HG03457 (cell line): ENCODE data around the gene SRD5A3.

ENCODE experiments used
- ATAC-seq: cut with Tn5 transposase; IDR thresholded peaks from one replicate; pipeline ENCODE4 v1.9.1; 2021; ENCODE audit warnings: moderate number of reproducible peaks; ENCODE audit not compliant: unreplicated experiment

The SRD5A3 gene

GRCh38 chr4:55372259-55372658 lies 26.2 kb downstream of the SRD5A3 start:
- ATAC-seq: no peak

GRCh38 chr4:55373461-55373860 lies 27.4 kb downstream of the SRD5A3 start:
- ATAC-seq: no peak

- no peak for ATAC-seq
Observed at GRCh38 chr4:55376698-55377097, 30.7 kb downstream of the SRD5A3 start.

- ATAC-seq: no peak
Observed at GRCh38 chr4:55378617-55379467, 32.8 kb downstream of the SRD5A3 start.

GRCh38 chr4:55380576-55380975 lies 34.5 kb downstream of the SRD5A3 start:
- ATAC-seq: no peak

- ATAC-seq: no peak
Observed at GRCh38 chr4:55381502-55381901, 35.5 kb downstream of the SRD5A3 start.

- no peak for ATAC-seq
Observed at GRCh38 chr4:55382488-55383003, 36.5 kb downstream of the SRD5A3 start.

GRCh38 chr4:55385201-55385649 lies 39.2 kb downstream of the SRD5A3 start:
- ATAC-seq: no peak

GRCh38 chr4:55386073-55386472 lies 40.0 kb downstream of the SRD5A3 start:
- ATAC-seq: no peak

- ATAC-seq: no peak
Observed at GRCh38 chr4:55386840-55387239, 40.8 kb downstream of the SRD5A3 start.

GRCh38 chr4:55393461-55394320 lies 47.6 kb downstream of the SRD5A3 start:
- no peak for ATAC-seq

GRCh38 chr4:55395218-55395528 lies 49.1 kb downstream of the SRD5A3 start:
- no peak for ATAC-seq

- peak; percentile 93 for ATAC-seq
Observed at GRCh38 chr4:55395529-55396307, 49.7 kb downstream of the SRD5A3 start, which contains the start of gene TMEM165. TSS of gene TMEM165 (plus strand) at chr4:55395957. CDS start at chr4:55396190, 233 bp downstream.

- peak; percentile 17 for ATAC-seq
Observed at GRCh38 chr4:55396308-55397125, 50.5 kb downstream of the SRD5A3 start.

- no peak for ATAC-seq
Observed at GRCh38 chr4:55397126-55397436, 51.0 kb downstream of the SRD5A3 start.

- no peak for ATAC-seq
Observed at GRCh38 chr4:55397520-55398321, 51.7 kb downstream of the SRD5A3 start.

- no peak for ATAC-seq
Observed at GRCh38 chr4:55398461-55398860, 52.4 kb downstream of the SRD5A3 start.

- ATAC-seq: no peak
Observed at GRCh38 chr4:55398966-55399365, 52.9 kb downstream of the SRD5A3 start.

GRCh38 chr4:55399581-55399980 lies 53.5 kb downstream of the SRD5A3 start:
- ATAC-seq: no peak
